HG03558 (cell line): Measurements from ENCODE around the gene EOLA2.
"Not testable (repeated sequence)": the region's sequence is repeated elsewhere in the genome, so short reads cannot be mapped to it uniquely, and the experiment has no call there.

Source experiments
- ATAC-seq: cut with Tn5 transposase; IDR thresholded peaks from one replicate; pipeline ENCODE4 v1.9.1; 2021; ENCODE audit warnings: moderate number of reproducible peaks; ENCODE audit not compliant: unreplicated experiment; ENCODE audit errors: extremely low read depth

The EOLA2 gene

DNA sequence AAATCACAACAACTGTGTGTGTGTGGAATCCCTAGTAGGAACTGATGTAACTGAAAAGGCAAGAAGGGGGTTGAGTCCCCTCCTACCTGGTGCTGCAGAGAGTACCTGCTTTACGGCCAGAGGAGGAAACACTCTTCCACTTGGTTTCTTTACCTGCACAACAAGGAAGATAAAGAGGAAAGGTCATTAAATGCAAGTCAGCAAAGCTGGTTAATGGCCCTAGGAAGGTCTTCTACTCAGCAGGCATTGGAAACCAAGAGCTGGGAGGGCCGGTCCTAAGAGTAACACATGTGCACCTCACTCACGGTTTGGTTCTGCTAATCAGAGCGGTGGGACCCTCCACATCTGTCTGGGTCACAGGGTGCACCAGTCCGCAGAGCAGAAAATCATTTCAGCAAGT lies 963 bp downstream of the EOLA2 start:
- not testable (repeated sequence) for ATAC-seq

DNA sequence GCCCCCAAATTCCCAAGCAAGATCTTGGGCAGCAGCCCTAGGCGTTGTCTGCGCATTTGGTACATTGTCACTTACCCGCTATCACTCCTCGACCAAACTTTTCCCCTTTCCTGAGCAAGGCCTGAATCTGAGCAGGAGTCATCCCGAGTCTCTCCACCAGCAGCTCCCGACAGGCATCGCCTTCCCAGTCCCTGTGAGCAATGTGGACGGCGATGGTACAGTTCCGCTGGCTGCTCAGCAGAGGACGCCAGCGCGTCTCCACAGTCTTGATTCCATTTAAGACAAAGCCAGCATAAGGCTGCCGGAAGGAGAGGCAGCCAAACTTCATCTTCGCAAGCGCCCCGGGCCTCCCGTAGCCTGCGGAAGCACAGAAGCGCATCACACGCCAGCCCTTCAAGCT lies 4.7 kb downstream of the EOLA2 start:
- not testable (repeated sequence) for ATAC-seq

DNA sequence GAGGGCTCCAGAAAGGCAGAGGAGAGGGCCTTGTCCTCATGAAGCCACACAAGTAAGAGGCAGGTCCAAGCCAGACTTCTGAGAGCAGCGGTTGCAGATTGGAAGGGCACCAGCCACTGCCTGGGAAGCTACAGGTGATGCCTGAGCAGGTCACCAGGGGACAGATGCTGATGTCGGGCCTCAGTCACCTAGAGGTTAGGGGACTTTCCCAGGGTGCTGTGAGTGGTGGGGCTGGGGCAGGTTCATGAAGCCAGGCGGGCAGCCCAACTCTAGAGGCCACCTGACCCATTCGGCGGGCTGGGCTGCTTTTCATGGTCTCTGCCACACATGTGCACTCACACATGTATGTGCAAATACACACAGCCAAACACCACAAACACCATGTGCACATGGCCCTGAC lies 5.3 kb downstream of the EOLA2 start:
- not testable (repeated sequence) for ATAC-seq

- ATAC-seq, result not testable (repeated sequence)
These were observed 6.1 kb downstream of the EOLA2 start for GRCh38 chrX:149932150-149932549.

- ATAC-seq, result not testable (repeated sequence)
These were observed 6.9 kb downstream of the EOLA2 start for GRCh38 chrX:149931355-149931754.

GRCh38 chrX:149929400-149929799 lies 8.9 kb downstream of the EOLA2 start, which contains the start of gene HSFX4:
Gene HSFX4, plus strand, starts transcription at chrX:149929573. Its CDS starts 72 bp downstream, at chrX:149929645.
- ATAC-seq, result not testable (repeated sequence)

- not testable (repeated sequence) for ATAC-seq
These were observed 9.7 kb downstream of the EOLA2 start for GRCh38 chrX:149928635-149929034.

DNA sequence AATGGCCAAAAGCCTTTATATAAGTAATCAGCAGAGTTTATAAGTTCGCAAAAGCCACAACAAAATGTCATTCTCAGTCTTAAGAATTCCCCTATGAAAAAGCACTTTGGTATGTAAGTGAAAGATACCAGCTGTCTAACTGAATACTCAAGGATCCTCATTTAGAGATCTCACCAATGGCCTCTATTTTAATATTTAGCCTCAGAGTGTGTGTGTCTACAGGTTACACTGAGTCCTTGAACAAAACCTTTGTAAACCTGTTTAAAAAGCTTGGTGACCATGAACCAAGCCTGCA lies 10.4 kb downstream of the EOLA2 start:
- not testable (repeated sequence) for ATAC-seq

GRCh38 chrX:149927245-149927963 lies 10.9 kb downstream of the EOLA2 start:
- not testable (repeated sequence) for ATAC-seq

DNA sequence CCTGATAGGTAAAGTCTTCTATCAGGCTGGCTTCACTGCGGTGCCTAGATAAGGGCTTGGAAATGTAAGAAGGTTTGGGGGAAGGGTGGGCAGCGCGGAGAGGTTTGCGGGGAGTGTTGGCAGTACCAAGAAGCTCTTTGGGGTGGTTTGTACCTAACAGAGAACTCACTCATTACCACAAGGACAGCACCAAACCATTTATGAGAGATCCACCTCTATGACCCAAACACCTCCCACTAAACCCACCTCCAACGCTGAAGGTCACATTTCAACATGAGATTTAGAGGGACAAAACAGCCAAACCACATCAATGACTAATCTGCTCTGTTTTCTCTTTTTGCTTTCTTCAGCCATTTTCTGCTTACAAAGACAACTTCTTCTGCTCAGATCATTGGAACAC lies 13.9 kb downstream of the EOLA2 start:
- ATAC-seq, result not testable (repeated sequence)

DNA sequence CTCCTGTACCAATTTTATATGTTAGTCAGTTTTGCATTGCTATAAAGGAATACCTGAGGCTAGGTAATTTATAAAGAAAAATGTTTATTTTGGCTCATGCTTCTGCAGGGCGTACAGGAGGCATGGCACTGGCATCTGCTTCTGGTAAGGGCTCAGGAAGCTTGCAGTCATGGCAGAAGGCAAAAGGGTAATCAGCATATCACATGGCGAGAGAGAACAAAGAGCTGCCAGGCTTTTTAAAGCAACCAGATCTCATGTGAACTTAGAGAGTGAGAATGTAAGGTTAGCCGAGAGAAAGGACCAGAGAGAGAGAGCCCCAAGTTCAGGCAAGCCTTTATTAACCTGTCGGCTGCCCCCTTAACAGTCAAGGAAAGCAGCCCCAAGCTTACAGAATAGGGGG lies 14.5 kb downstream of the EOLA2 start:
- ATAC-seq, result not testable (repeated sequence)

DNA sequence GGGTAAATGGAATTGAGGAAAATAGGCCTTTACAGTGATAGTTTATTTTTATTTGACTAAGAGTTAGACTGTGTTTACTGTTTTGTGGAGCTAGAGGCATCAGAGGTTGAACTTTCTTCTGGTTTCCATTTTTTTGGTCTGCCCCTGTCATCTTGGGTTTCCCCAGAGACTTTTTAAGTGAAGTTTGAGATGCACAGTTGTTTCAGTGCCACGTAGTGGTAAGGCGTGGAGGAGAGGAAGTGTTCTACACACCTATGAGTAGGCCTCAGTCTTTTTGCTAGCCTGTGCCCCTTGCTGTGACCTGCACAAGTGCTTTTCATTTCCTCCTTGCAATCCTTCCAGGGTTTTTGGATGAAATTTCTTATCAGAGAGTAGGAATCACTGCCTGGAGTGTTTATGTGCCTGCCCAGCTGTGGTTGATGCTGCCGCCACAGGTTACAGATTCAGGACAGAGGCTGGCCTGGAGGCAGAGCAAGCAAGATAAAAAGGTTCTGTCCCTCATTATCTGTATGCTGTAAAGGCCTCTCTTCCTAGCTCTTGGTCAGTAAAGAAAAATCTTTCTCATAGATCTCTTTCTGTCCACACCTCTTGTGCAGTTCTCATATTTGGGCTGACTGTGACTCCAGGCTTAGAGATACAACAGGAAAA lies 21.4 kb downstream of the EOLA2 start:
- peak; percentile 58 for ATAC-seq

DNA sequence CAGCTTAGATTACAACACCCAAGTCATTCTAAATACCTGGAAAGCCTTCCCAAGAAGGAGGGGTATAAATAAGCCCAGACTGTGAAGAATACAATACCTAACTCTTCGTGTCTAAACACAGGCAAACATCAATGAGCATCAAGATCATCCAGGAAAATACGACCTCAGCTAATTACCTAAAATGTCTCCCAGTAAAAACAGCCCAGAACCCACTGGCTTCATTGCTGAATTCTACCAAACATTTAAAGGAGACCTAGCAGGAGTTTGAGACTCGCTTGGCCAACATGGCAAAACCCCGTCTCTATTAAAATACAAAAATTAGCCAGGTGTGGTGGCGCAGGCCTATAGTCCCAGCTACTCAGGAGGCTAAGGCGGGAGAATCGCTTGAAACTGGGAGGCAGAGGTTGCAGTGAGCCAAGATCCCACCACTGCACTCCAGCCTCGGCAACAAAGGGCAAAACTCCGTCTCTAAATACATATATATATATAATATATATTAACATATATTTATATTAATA lies 28.1 kb downstream of the EOLA2 start:
- ATAC-seq, result no peak

DNA sequence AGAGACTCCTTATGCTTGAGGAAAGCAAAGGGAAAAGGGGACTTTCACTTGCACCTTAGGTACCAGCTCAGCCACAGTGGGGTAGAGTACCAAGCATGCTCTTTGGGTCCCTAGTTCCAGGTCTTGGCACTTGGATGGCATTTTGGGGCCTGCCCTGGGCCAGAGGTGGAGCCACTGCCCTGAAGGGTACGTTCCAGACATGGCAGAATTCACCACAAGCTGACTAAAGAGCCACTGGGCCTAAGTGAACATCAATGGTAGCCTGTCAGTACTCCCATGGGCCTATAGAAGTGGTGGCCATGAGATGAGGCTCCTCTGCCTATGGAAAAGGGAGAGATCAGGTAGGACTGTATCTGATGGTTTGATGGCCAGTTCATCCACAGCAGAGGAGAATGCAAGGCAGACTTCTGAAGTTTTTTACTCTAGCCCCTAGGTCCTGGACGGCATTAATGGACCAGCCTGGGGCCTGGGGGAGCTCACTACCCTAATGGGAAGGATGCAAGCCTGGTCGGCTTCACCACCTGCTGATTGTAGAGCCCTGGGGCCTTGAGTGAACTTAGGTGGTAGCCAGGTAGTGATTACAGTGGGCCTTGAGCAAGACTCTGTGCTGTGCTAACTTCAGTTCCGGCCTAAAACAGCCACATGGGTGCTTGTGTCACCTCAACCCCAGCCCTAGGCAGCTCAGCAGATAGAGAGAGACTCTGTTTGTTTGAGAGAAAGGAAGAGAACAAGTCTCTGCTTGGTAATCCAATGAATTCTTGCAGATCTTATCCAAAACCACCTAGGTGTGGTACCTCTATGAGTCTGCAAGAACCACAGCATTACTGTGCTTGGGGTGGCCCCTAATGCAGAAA lies 28.7 kb downstream of the EOLA2 start:
- ATAC-seq, result no peak

DNA sequence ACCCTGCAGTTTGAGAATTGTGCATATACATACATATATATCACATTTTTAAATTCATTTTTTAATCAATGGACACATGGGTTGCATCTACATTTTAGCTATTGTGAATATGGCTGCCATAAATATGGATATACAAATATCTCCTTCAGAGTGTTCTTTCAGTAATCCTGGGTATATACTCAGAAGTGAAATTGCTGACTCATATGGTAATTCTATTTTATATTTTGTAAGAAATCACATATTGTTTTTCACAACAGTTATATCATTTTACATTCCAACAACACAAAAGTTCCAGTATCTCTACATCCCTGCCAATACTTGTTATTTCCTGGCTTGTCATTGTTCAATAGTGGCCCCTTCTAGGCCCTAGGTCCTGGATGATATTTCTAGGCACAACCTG lies 29.6 kb downstream of the EOLA2 start:
- no peak for ATAC-seq

DNA sequence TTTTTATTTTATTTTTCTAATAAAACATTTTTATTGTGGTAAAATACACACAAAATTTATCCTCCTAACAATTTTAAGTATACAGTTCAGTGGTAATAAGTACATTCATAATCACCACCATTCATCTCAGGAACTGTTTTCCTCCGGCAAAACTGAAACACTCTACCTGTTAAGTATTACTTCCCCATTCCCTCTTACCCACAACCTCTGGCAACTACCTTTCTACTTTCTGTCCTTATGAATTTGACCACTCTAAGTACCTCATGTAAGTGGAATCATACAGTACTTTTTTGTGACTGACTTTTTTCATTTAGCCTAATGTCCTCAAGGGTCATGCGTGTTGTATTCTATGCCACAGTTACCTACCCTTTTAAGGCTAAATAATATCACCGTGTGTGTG lies 30.0 kb downstream of the EOLA2 start:
- peak; percentile 35 for ATAC-seq

GRCh38 chrX:149903889-149904748 lies 34.2 kb downstream of the EOLA2 start:
- peak; percentile 46 for ATAC-seq

DNA sequence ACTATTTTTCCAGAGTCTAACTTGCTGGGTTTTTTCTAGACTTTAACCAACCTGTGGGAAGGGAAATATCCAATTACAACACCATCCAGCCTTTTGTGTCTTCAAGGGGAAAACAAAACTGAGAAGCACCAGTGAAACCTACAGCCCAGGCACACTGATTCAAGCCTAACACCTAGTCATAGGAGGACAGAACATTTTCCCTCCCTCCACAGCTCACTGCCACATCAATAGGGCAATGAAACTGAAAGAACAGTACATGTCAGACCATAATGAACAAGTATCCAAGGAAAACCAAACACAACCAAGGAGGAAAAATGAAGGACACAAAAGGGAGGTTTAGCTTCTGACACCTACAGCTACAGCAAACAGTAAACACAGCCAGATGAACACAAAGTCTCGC lies 39.7 kb downstream of the EOLA2 start:
- no peak for ATAC-seq

GRCh38 chrX:149890828-149891227 lies 47.5 kb downstream of the EOLA2 start:
- ATAC-seq, result not testable (repeated sequence)
